Hematopoietic multipotent progenitor cell treated with erythropoietin and hydrocortisone succinate and interleukin-3 and kit ligand, for 6 days (in vitro differentiated cells): ENCODE data around the gene LYPD8.

Source experiments
- DNase-seq: peaks from one replicate; pipeline ENCODE4 v3.0.0-alpha.2; 2015

The LYPD8 gene

GRCh38 chr1:248696774-248697173, 58.8 kb downstream of the LYPD8 start:
- no peak for DNase-seq

GRCh38 chr1:248696261-248696660, 59.3 kb downstream of the LYPD8 start:
- peak; percentile 65 for DNase-seq

GRCh38 chr1:248695451-248696132, 60.0 kb downstream of the LYPD8 start:
- DNase-seq, result no peak

- no peak for DNase-seq
These were observed 63.9 kb downstream of the LYPD8 start for GRCh38 chr1:248691567-248692155.
